Neural cell (in vitro differentiated cells): ENCODE measurements around the gene ZFYVE26.

ENCODE experiments used
- EP300 ChIP-seq: fragments of 450-650 bp; conservative IDR thresholded peaks from 2 replicates; pipeline ENCODE4 v1.6.1; 2014; ENCODE audit warnings: antibody characterized with exemption, mild to moderate bottlenecking, moderate library complexity; ENCODE audit not compliant: poor library complexity, severe bottlenecking
- EZH2 ChIP-seq: fragments of 200-600, 300-800 bp; shearing (Covaris generic), sonication (generic); IDR thresholded peaks from 2 replicates; pipeline ENCODE4 v1.6.1; 2014; ENCODE audit warnings: antibody characterized with exemption, low read length, borderline replicate concordance, mild to moderate bottlenecking; ENCODE audit not compliant: insufficient read depth, poor library complexity, severe bottlenecking
- MXI1 ChIP-seq: fragments of 450-650 bp; conservative IDR thresholded peaks from 2 replicates; pipeline ENCODE4 v1.6.1; 2014; ENCODE audit warnings: antibody characterized with exemption, mild to moderate bottlenecking; ENCODE audit not compliant: poor library complexity, severe bottlenecking
- POLR2AphosphoS5 ChIP-seq: IDR thresholded peaks from 2 replicates; pipeline ENCODE4 v1.6.1; 2012
- RAD21 ChIP-seq: fragments of 450-650 bp; conservative IDR thresholded peaks from 2 replicates; pipeline ENCODE4 v1.6.1; 2014; ENCODE audit warnings: antibody characterized with exemption, mild to moderate bottlenecking, moderate library complexity
- REST ChIP-seq: IDR thresholded peaks from 2 replicates; pipeline ENCODE4 v1.6.1; 2012; ENCODE audit warnings: borderline replicate concordance
- SMC3 ChIP-seq: fragments of 450-650 bp; conservative IDR thresholded peaks from 2 replicates; pipeline ENCODE4 v1.6.1; 2014; ENCODE audit warnings: antibody characterized with exemption, mild to moderate bottlenecking, moderate library complexity; ENCODE audit not compliant: poor library complexity
- TAF1 ChIP-seq: IDR thresholded peaks from 2 replicates; pipeline ENCODE4 v1.6.1; 2012; ENCODE audit warnings: low read depth
- TF ChIP-seq, protein P1 (sequence below): fragments of 450-650 bp; IDR thresholded peaks from 2 replicates; pipeline ENCODE4 v1.5.1; 2014; ENCODE audit warnings: antibody characterized with exemption, mild to moderate bottlenecking, moderate library complexity; ENCODE audit not compliant: poor library complexity, severe bottlenecking

- no peak for TF ChIP-seq POLR2AphosphoS5
- TF ChIP-seq RAD21: no peak
- TF ChIP-seq TAF1: no peak
- TF ChIP-seq, protein P1, sequence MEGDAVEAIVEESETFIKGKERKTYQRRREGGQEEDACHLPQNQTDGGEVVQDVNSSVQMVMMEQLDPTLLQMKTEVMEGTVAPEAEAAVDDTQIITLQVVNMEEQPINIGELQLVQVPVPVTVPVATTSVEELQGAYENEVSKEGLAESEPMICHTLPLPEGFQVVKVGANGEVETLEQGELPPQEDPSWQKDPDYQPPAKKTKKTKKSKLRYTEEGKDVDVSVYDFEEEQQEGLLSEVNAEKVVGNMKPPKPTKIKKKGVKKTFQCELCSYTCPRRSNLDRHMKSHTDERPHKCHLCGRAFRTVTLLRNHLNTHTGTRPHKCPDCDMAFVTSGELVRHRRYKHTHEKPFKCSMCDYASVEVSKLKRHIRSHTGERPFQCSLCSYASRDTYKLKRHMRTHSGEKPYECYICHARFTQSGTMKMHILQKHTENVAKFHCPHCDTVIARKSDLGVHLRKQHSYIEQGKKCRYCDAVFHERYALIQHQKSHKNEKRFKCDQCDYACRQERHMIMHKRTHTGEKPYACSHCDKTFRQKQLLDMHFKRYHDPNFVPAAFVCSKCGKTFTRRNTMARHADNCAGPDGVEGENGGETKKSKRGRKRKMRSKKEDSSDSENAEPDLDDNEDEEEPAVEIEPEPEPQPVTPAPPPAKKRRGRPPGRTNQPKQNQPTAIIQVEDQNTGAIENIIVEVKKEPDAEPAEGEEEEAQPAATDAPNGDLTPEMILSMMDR: no peak
- TF ChIP-seq EZH2: no peak
- TF ChIP-seq MXI1: no peak
- no peak for TF ChIP-seq EP300
- no peak for TF ChIP-seq SMC3
- TF ChIP-seq REST: no peak
Measured at GRCh38 chr14:67766035-67766680, 50.2 kb downstream of the ZFYVE26 start.
